B cell (primary cell): Measurements from ENCODE around the gene DCAF7. TPM values are rescaled to one million over a fixed set of nuclear protein-coding genes. Genes with fewer than 3 reads are reported as not detected.

Experiments used
- ATAC-seq: fragments of 200-7000 bp; cut with Tn5 transposase; one replicate; pipeline ENCODE4 v1.10.0; 2021; ENCODE audit warnings: low read depth, mild to moderate bottlenecking, moderate number of reproducible peaks, moderate library complexity
- CTCF ChIA-PET: fragments of 350-600 bp; sonication (Branson Sonifier 250); formaldehyde crosslinking; loops from one replicate; lab custom pipeline; 2021; ENCODE audit warnings: antibody characterized with exemption, inconsistent platforms; lab: Charles Lee
- POLR2A ChIA-PET: fragments of 350-600 bp; sonication (Branson Sonifier 250); formaldehyde crosslinking; loops from one replicate; lab custom pipeline; 2021; ENCODE audit warnings: antibody characterized with exemption; lab: Charles Lee
- DNase-seq: peaks from one replicate; pipeline ENCODE4 v3.0.0; 2013
- H2AFZ ChIP-seq: 2 replicates; pipeline ENCODE4 v1.6.1; 2012; ENCODE audit warnings: mild to moderate bottlenecking, low read depth, low read length; ENCODE audit not compliant: insufficient read depth, poor library complexity, severe bottlenecking
- H3K27ac ChIP-seq, 2 donors: 1 replicate in 1 of 2; 2 replicates in 1 of 2; pipeline ENCODE4 v1.5.1; 2012 to 2013; ENCODE audit warnings: low read length in 2 of 2, mild to moderate bottlenecking in 2 of 2, moderate library complexity in 1 of 2
- H3K27me3 ChIP-seq, 4 experiments: fragments of 200-600 bp in 1 of 4; sonication (generic) in 1 of 4; replicated peaks in 1 of 4; 1 replicate in 2 of 4; 2 replicates in 2 of 4; pipeline versions ENCODE4 v1.6.1 to v1.7.0; 2013 to 2016; ENCODE audit warnings: low read length in 3 of 4, mild to moderate bottlenecking in 2 of 4, mixed read lengths in 1 of 4, moderate library complexity in 1 of 4; ENCODE audit not compliant: insufficient read depth in 4 of 4, control insufficient read depth in 3 of 4; ENCODE audit errors: control extremely low read depth in 1 of 4
- H3K36me3 ChIP-seq, 2 experiments: replicated peaks in 1 of 2; 1 replicate in 1 of 2; 2 replicates in 1 of 2; pipeline versions ENCODE4 v1.6.1 to v1.7.1; 2013; ENCODE audit warnings: low read length in 1 of 2; ENCODE audit not compliant: insufficient read depth in 2 of 2, control insufficient read depth in 1 of 2; ENCODE audit errors: control extremely low read depth in 1 of 2, extremely low read depth in 1 of 2
- H3K4me1 ChIP-seq, 2 donors: fragments of 200-600 bp in 1 of 2; sonication (generic) in 1 of 2; 1 replicate in 1 of 2; 2 replicates in 1 of 2; pipeline versions ENCODE4 v1.5.1 to v1.6.1; 2013 to 2017; ENCODE audit warnings: low read length in 2 of 2; ENCODE audit not compliant: control insufficient read depth in 2 of 2, insufficient read depth in 2 of 2
- H3K4me2 ChIP-seq: replicated peaks from 2 replicates; pipeline ENCODE3; 2012; ENCODE audit warnings: mild to moderate bottlenecking, low read depth, low read length; ENCODE audit not compliant: poor library complexity, severe bottlenecking
- H3K4me3 ChIP-seq, 5 experiments: fragments of 200-600 bp in 1 of 5; sonication (generic) in 1 of 5; 1 replicate in 3 of 5; 2 replicates in 2 of 5; pipeline versions ENCODE4 v1.5.1 to v1.7.0; 2011 to 2016; ENCODE audit warnings: low read length in 4 of 5, mild to moderate bottlenecking in 4 of 5, low read depth in 2 of 5, control low read depth in 1 of 5, moderate library complexity in 1 of 5; ENCODE audit not compliant: insufficient read depth in 1 of 5; ENCODE audit errors: control extremely low read depth in 1 of 5, extremely low read depth in 1 of 5
- H3K79me2 ChIP-seq: fragments of 200-600 bp; sonication (generic); one replicate; pipeline ENCODE4 v1.6.0; 2016; ENCODE audit warnings: low read length; ENCODE audit not compliant: control insufficient read depth, insufficient read depth
- H3K9ac ChIP-seq: fragments of 200-600 bp; sonication (generic); 2 replicates; pipeline ENCODE4 v1.6.1; 2017; ENCODE audit warnings: mild to moderate bottlenecking, low read length, moderate library complexity
- H3K9me3 ChIP-seq, 3 donors: one replicate each; pipeline versions ENCODE4 v1.6.1 to v1.7.1; 2013; ENCODE audit warnings: low read length in 2 of 3; ENCODE audit not compliant: control insufficient read depth in 2 of 3, insufficient read depth in 1 of 3; ENCODE audit errors: control extremely low read depth in 1 of 3
- H4K20me1 ChIP-seq: 2 replicates; pipeline ENCODE4 v1.6.0; 2012; ENCODE audit warnings: mild to moderate bottlenecking, low read length; ENCODE audit not compliant: insufficient read depth, control insufficient read depth, poor library complexity, severe bottlenecking
- H3K27ac Mint-ChIP-seq: one replicate; pipeline ENCODE4 v1.8.0; 2021; ENCODE audit warnings: mixed read lengths
- H3K27me3 Mint-ChIP-seq: one replicate; pipeline ENCODE4 v1.8.0; 2021; ENCODE audit warnings: mixed read lengths
- H3K4me1 Mint-ChIP-seq: one replicate; pipeline ENCODE4 v1.8.0; 2021; ENCODE audit warnings: mixed read lengths
- H3K4me3 Mint-ChIP-seq: one replicate; pipeline ENCODE4 v1.8.0; 2021; ENCODE audit warnings: mixed read lengths
- H3K9me3 Mint-ChIP-seq: one replicate; pipeline ENCODE4 v1.8.0; 2022; ENCODE audit warnings: mixed read lengths; ENCODE audit not compliant: insufficient read depth
- EZH2 ChIP-seq: IDR thresholded peaks from 2 replicates; pipeline ENCODE4 v1.6.1; 2012; ENCODE audit warnings: borderline replicate concordance, low read depth, mild to moderate bottlenecking, moderate library complexity, low read length; ENCODE audit not compliant: insufficient read depth, poor library complexity, severe bottlenecking
- WGBS: methylation state at CpG from one replicate; pipeline ENCODE4 v1.1.5; 2013; ENCODE audit warnings: missing lambda C conversion rate; ENCODE audit not compliant: insufficient coverage; 5-methylcytosine and 5-hydroxymethylcytosine counted together
- intact Hi-C: fragments of 100-400 bp; cut with micrococcal nuclease; formaldehyde crosslinking; loops from one replicate; pipeline ENCODE4 v1.10.0; 2022
- polyA plus RNA-seq: library from polyadenylated mRNA; depleted of rRNA; stranded (reverse); fragments of >200 nt; gene quantifications from 2 replicates; pipeline ENCODE4 v1.2.3, GENCODE V29; 2012
- total RNA-seq, 2 donors: library from RNA; stranded (reverse); fragments of 120-200 nt in 1 of 2; gene quantifications; 1 replicate in 1 of 2; 2 replicates in 1 of 2; pipeline versions ENCODE4 v1.2.3 to v1.2.4, GENCODE V29; 2013 to 2022
- TF ChIP-seq, protein P1 (sequence below): fragments of 200-600 bp; IDR thresholded peaks from one replicate; pipeline ENCODE4 v1.8.0; 2022; ENCODE audit warnings: antibody characterized with exemption, mild to moderate bottlenecking

Gene DCAF7
- total and polyA plus RNA-seq, 2 donors (not counting 1 experiment from before 2014, with no cell fraction given) = 55.1 to 84.7 TPM

DNA sequence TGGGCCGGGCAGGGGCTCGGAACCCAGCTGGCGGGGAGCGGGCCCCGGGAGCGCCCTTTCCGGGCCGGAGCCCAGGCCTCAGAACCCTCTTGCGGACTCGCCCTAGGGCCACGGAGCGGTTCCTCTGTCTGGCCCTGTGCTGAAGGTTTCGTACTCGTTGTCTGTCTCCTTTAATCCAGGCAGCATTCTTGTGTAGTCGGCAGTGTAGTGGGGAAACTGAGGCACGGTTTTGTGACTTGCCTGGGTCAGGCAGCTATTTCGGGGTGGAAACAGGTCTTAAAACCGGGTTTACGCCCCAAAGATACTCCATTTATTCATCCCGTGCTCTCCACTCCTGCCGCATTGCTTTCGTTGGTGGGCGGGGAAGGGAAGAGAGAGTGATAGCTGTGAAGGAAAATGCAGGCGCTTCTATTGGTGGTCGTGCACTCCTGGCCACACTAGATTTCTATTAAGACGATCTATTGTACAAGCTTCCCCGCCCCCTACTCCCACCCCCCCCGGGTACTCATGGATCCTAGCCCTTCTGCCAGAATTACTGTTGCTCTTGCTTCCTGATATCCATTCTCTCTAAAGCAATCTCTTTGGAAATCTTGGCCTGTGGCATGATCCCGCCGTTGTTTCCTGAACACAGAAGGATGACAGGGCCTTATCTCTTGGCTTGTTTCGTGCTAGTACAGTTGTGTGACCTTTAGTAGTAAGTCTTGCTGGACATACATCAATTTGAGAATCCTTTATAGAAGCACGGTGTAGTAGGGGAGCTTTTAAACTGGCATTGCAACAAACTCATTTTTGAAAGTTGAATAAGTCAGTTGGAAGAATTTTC is 751 bp downstream of the DCAF7 start:
- DNase-seq = peak; percentile 22
- Histone ChIP-seq H2AFZ (peak overlapping the region; percentile 94), H3K4me2 (peak overlapping the region; percentile 99), H4K20me1 (peaks cover 52% of the 10 kb centered on the region), H3K9me3 (no peaks in the 10 kb centered on the region), H3K27ac (peak overlapping the region; percentile 78 to 91), H3K4me3 (peak overlapping the region; percentile 73 to 91 (median 81)), H3K79me2 (peaks cover 72% of the 10 kb centered on the region), H3K36me3 (peaks cover 0 to 11% of the 10 kb centered on the region in 2 experiments), H3K9ac (peak overlapping the region; percentile 97), H3K4me1 (peaks cover 44 to 51% of the 10 kb centered on the region in 2 donors), H3K27me3 (no peaks in the 10 kb centered on the region)
- H3K4me1 Mint-ChIP-seq = peaks cover 52% of the 10 kb centered on the region
- H3K9me3 Mint-ChIP-seq = no peaks in the 10 kb centered on the region
- POLR2A ChIA-PET = interaction anchor here (0.7 to 1.7 kb wide), 5 partner anchors 11 to 222 kb away, joined by 4 to 9 read pairs (median 5); partner anchors contain the start of genes CCDC47, CYB561, DDX42 and MAP3K3
- peak overlapping the region; percentile 94 for H3K27ac Mint-ChIP-seq
- WGBS = under 1% methylated on average over 18 of the region's 32 CpGs
- peak overlapping the region; percentile 87 for H3K4me3 Mint-ChIP-seq
- no peaks in the 10 kb centered on the region for H3K27me3 Mint-ChIP-seq
- intact Hi-C loops = loop anchor here (1.0 to 5.0 kb wide), 8 partner anchors 49 to 956 kb away; partner anchors contain the start of genes CCDC47, CEP95, CYB561 and DDX5
- no peak for ATAC-seq
- CTCF ChIA-PET = interaction anchor here (0.7 kb wide), 1 partner anchor 276 kb away, joined by 3 read pairs; the partner anchor contains the start of gene PSMC5
- TF ChIP-seq, protein P1, sequence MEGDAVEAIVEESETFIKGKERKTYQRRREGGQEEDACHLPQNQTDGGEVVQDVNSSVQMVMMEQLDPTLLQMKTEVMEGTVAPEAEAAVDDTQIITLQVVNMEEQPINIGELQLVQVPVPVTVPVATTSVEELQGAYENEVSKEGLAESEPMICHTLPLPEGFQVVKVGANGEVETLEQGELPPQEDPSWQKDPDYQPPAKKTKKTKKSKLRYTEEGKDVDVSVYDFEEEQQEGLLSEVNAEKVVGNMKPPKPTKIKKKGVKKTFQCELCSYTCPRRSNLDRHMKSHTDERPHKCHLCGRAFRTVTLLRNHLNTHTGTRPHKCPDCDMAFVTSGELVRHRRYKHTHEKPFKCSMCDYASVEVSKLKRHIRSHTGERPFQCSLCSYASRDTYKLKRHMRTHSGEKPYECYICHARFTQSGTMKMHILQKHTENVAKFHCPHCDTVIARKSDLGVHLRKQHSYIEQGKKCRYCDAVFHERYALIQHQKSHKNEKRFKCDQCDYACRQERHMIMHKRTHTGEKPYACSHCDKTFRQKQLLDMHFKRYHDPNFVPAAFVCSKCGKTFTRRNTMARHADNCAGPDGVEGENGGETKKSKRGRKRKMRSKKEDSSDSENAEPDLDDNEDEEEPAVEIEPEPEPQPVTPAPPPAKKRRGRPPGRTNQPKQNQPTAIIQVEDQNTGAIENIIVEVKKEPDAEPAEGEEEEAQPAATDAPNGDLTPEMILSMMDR = no peak
- TF ChIP-seq EZH2 = no peak
